ENCODE data around the gene EFNA4. TPM values are rescaled to one million over a fixed set of nuclear protein-coding genes. Genes with fewer than 3 reads are reported as not detected.

The EFNA4 gene
- polyA plus RNA-seq, 3 donors = 2.3 to 8.0 (median 4.1) TPM

GRCh38 chr1:155110381-155110780 lies 46.8 kb downstream of the EFNA4 start:
- H3K27ac Mint-ChIP-seq = no peak overlapping the region
- Histone ChIP-seq H3K4me1 (ENCODE audit: control insufficient read depth in 1 of 2, insufficient read depth in 2 of 2, low read length in 2 of 2) (peaks cover 0 to 2% of the 10 kb centered on the region in 2 donors), H4K20me1 (ENCODE audit: insufficient read depth, low read length) (no peaks in the 10 kb centered on the region), H3K9ac (ENCODE audit: insufficient read depth, low read length, poor library complexity, severe bottlenecking) (no peak overlapping the region), H3K9me3 (replicated peaks in 1 of 2; ENCODE audit: control insufficient read depth in 1 of 2, insufficient read depth in 1 of 2, low read length in 2 of 2) (no peaks in the 10 kb centered on the region), H3K79me2 (ENCODE audit: insufficient read depth, low read length) (no peaks in the 10 kb centered on the region), H3K27me3 (ENCODE audit: control insufficient read depth in 2 of 2, insufficient read depth in 2 of 2, low read length in 2 of 2) (no peaks in the 10 kb centered on the region), H2AFZ (ENCODE audit: insufficient read depth, low read depth, low read length, poor library complexity, severe bottlenecking) (no peak overlapping the region), H3K4me3 (replicated peaks in 1 of 3; ENCODE audit: low read depth in 2 of 3, low read length in 3 of 3) (no peak overlapping the region), H3K4me2 (replicated peaks; ENCODE audit: extremely low read depth, low read length, poor library complexity, severe bottlenecking) (no peak overlapping the region), H3K27ac (ENCODE audit: low read depth in 1 of 2, low read length in 2 of 2) (no peak overlapping the region), H3K36me3 (replicated peaks in 1 of 2; ENCODE audit: control insufficient read depth in 1 of 2, insufficient read depth in 2 of 2, low read length in 2 of 2) (no peaks in the 10 kb centered on the region)
- 100% methylated on average over 3 of the region's 8 CpGs for WGBS (ENCODE audit: insufficient coverage)
- peaks cover 12% of the 10 kb centered on the region for H3K4me1 Mint-ChIP-seq
- intact Hi-C loops (cut with micrococcal nuclease) = no loop called here
- H3K36me3 Mint-ChIP-seq = no peaks in the 10 kb centered on the region
- H3K9me3 Mint-ChIP-seq = peaks cover 0 to 3% (median 0%) of the 10 kb centered on the region in 7 donors
- H3K27me3 Mint-ChIP-seq (ENCODE audit: low read depth in 3 of 3) = peaks cover 0 to 9% (median 4%) of the 10 kb centered on the region in 3 donors
- TF ChIP-seq, protein P1, sequence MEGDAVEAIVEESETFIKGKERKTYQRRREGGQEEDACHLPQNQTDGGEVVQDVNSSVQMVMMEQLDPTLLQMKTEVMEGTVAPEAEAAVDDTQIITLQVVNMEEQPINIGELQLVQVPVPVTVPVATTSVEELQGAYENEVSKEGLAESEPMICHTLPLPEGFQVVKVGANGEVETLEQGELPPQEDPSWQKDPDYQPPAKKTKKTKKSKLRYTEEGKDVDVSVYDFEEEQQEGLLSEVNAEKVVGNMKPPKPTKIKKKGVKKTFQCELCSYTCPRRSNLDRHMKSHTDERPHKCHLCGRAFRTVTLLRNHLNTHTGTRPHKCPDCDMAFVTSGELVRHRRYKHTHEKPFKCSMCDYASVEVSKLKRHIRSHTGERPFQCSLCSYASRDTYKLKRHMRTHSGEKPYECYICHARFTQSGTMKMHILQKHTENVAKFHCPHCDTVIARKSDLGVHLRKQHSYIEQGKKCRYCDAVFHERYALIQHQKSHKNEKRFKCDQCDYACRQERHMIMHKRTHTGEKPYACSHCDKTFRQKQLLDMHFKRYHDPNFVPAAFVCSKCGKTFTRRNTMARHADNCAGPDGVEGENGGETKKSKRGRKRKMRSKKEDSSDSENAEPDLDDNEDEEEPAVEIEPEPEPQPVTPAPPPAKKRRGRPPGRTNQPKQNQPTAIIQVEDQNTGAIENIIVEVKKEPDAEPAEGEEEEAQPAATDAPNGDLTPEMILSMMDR (IDR thresholded peaks at IDR 0.05) = no peak
- no peak overlapping the region for H3K4me3 Mint-ChIP-seq
- DNase-seq = no peak

- WGBS (ENCODE audit: insufficient coverage) = 16% methylated on average over 4 of the region's 8 CpGs
- Histone ChIP-seq H3K27me3 (ENCODE audit: control insufficient read depth in 2 of 2, insufficient read depth in 2 of 2, low read length in 2 of 2) (no peaks in the 10 kb centered on the region), H3K9me3 (replicated peaks in 1 of 2; ENCODE audit: control insufficient read depth in 1 of 2, insufficient read depth in 1 of 2, low read length in 2 of 2) (no peaks in the 10 kb centered on the region), H3K36me3 (replicated peaks in 1 of 2; ENCODE audit: control insufficient read depth in 1 of 2, insufficient read depth in 2 of 2, low read length in 2 of 2) (no peaks in the 10 kb centered on the region), H3K79me2 (ENCODE audit: insufficient read depth, low read length) (no peaks in the 10 kb centered on the region), H3K27ac (ENCODE audit: low read depth in 1 of 2, low read length in 2 of 2) (no peak overlapping the region), H3K4me3 (replicated peaks in 1 of 3; ENCODE audit: low read depth in 2 of 3, low read length in 3 of 3) (no peak overlapping the region), H2AFZ (ENCODE audit: insufficient read depth, low read depth, low read length, poor library complexity, severe bottlenecking) (no peak overlapping the region), H3K9ac (ENCODE audit: insufficient read depth, low read length, poor library complexity, severe bottlenecking) (no peak overlapping the region), H3K4me1 (ENCODE audit: control insufficient read depth in 1 of 2, insufficient read depth in 2 of 2, low read length in 2 of 2) (peaks cover 0 to 2% of the 10 kb centered on the region in 2 donors), H3K4me2 (replicated peaks; ENCODE audit: extremely low read depth, low read length, poor library complexity, severe bottlenecking) (no peak overlapping the region), H4K20me1 (ENCODE audit: insufficient read depth, low read length) (no peaks in the 10 kb centered on the region)
- Mint-ChIP-seq H3K36me3 (no peaks in the 10 kb centered on the region), H3K4me3 (no peak overlapping the region), H3K27ac (no peak overlapping the region), H3K9me3 (peaks cover 0 to 3% (median 0%) of the 10 kb centered on the region in 7 donors), H3K4me1 (peaks cover 8% of the 10 kb centered on the region), H3K27me3 (ENCODE audit: low read depth in 3 of 3) (peaks cover 0 to 6% (median 4%) of the 10 kb centered on the region in 3 donors)
- intact Hi-C loops (cut with micrococcal nuclease) = no loop called here
- no peak for DNase-seq
- TF ChIP-seq, protein P1 (IDR thresholded peaks at IDR 0.05) = no peak
Measured at GRCh38 chr1:155110826-155111225, 47.3 kb downstream of the EFNA4 start.

All from CD14-positive monocyte (primary cell).